ENCODE data around the gene ARL15.

Gene ARL15

GRCh38 chr5:54278979-54279717, 31.2 kb downstream of the ARL15 start:
- no peak overlapping the region for H3K4me3 ChIP-seq (replicated peaks in 1 of 2; ENCODE audit: low read depth in 2 of 2, low read length in 2 of 2)
- DNase-seq (ENCODE audit: low read depth in 2 of 2), result no peak
- TF ChIP-seq CTCF (IDR thresholded peaks at IDR 0.05; ENCODE audit: low read depth, low read length), result no peak

GRCh38 chr5:54278036-54278830, 32.1 kb downstream of the ARL15 start:
- peak in 1 of 2 donors; percentile 13 for DNase-seq (ENCODE audit: low read depth in 2 of 2)
- no peak overlapping the region for H3K4me3 ChIP-seq (replicated peaks in 1 of 2; ENCODE audit: low read depth in 2 of 2, low read length in 2 of 2)
- no peak for TF ChIP-seq CTCF (IDR thresholded peaks at IDR 0.05; ENCODE audit: low read depth, low read length)

GRCh38 chr5:54276048-54276447, 34.3 kb downstream of the ARL15 start:
- H3K4me3 ChIP-seq (replicated peaks in 1 of 2; ENCODE audit: low read depth in 2 of 2, low read length in 2 of 2), result no peak overlapping the region
- no peak for TF ChIP-seq CTCF (IDR thresholded peaks at IDR 0.05; ENCODE audit: low read depth, low read length)
- no peak for DNase-seq (ENCODE audit: low read depth in 2 of 2)

- no peak overlapping the region for H3K4me3 ChIP-seq (replicated peaks in 1 of 2; ENCODE audit: low read depth in 2 of 2, low read length in 2 of 2)
- no peak for TF ChIP-seq CTCF (IDR thresholded peaks at IDR 0.05; ENCODE audit: low read depth, low read length)
- DNase-seq (ENCODE audit: low read depth in 2 of 2), result peak in 1 of 2 donors; percentile 13
Measured at GRCh38 chr5:54275361-54275760, 35.0 kb downstream of the ARL15 start.

GRCh38 chr5:54274944-54275343, 35.4 kb downstream of the ARL15 start:
- no peak overlapping the region for H3K4me3 ChIP-seq (replicated peaks in 1 of 2; ENCODE audit: low read depth in 2 of 2, low read length in 2 of 2)
- TF ChIP-seq CTCF (IDR thresholded peaks at IDR 0.05; ENCODE audit: low read depth, low read length), result no peak
- DNase-seq (ENCODE audit: low read depth in 2 of 2), result no peak

- TF ChIP-seq CTCF (IDR thresholded peaks at IDR 0.05; ENCODE audit: low read depth, low read length), result no peak
- no peak for DNase-seq (ENCODE audit: low read depth in 2 of 2)
- no peak overlapping the region for H3K4me3 ChIP-seq (replicated peaks in 1 of 2; ENCODE audit: low read depth in 2 of 2, low read length in 2 of 2)
Measured at GRCh38 chr5:54273715-54274114, 36.7 kb downstream of the ARL15 start.

All from cardiac fibroblast (primary cell).